Measurements from ENCODE around the gene ASTN2.

DNA sequence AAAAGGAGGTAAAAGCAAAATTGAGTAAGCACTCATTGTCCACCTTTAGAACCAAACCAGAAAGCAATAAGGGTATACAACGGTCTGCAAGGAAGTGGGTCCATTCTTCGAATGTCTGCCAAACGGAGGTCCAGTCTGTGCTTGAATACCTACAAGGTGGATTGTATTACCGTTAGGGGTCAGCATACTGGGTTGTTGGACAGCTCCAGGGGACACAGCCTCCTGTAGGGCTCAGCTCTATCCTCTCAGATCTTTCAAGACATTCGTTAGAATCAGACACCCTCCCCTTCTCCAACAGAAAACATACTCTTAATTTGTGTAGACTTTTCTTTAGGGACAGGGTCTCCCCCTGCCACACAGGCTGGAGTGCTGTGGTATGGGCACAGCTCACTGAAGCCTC lies 5.5 kb downstream of the ASTN2 start:
- TF ChIP-seq, protein P1, sequence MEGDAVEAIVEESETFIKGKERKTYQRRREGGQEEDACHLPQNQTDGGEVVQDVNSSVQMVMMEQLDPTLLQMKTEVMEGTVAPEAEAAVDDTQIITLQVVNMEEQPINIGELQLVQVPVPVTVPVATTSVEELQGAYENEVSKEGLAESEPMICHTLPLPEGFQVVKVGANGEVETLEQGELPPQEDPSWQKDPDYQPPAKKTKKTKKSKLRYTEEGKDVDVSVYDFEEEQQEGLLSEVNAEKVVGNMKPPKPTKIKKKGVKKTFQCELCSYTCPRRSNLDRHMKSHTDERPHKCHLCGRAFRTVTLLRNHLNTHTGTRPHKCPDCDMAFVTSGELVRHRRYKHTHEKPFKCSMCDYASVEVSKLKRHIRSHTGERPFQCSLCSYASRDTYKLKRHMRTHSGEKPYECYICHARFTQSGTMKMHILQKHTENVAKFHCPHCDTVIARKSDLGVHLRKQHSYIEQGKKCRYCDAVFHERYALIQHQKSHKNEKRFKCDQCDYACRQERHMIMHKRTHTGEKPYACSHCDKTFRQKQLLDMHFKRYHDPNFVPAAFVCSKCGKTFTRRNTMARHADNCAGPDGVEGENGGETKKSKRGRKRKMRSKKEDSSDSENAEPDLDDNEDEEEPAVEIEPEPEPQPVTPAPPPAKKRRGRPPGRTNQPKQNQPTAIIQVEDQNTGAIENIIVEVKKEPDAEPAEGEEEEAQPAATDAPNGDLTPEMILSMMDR (IDR thresholded peaks at IDR 0.05) = no peak
- no peak for TF ChIP-seq POLR2A (IDR thresholded peaks at IDR 0.05)

Data from thyroid gland (tissue), 4 donors.